Fibroblast of mammary gland (primary cell): ENCODE results near the gene MAPK11.
A peak's percentile ranks its signal among the peaks of the same experiment; 100 is the strongest.

Source experiments
- DNase-seq: peaks from one replicate; pipeline ENCODE4 v3.0.0-alpha.2; 2010; ENCODE audit warnings: low read depth
- H3K4me3 ChIP-seq: 2 replicates; pipeline ENCODE4 v1.5.1; 2011; ENCODE audit warnings: low read depth, mild to moderate bottlenecking, low read length, moderate library complexity; ENCODE audit not compliant: control insufficient read depth
- CTCF ChIP-seq: conservative IDR thresholded peaks from 2 replicates; pipeline ENCODE4 v1.5.1; 2011; ENCODE audit warnings: low read depth, low read length, inconsistent platforms; ENCODE audit not compliant: control insufficient read depth, insufficient read depth

MAPK11 gene

GRCh38 chr22:50238755-50239154, 31.4 kb downstream of the MAPK11 start:
- no peak for DNase-seq
- TF ChIP-seq CTCF = no peak
- H3K4me3 ChIP-seq = no peak overlapping the region

GRCh38 chr22:50236731-50237409, 33.3 kb downstream of the MAPK11 start:
- H3K4me3 ChIP-seq = no peak overlapping the region
- DNase-seq = peak; percentile 20
- TF ChIP-seq CTCF = peak; percentile 41

- H3K4me3 ChIP-seq = no peak overlapping the region
- DNase-seq = no peak
- TF ChIP-seq CTCF = no peak
These were observed 37.0 kb downstream of the MAPK11 start for GRCh38 chr22:50233223-50233622.

- TF ChIP-seq CTCF = no peak
- no peak for DNase-seq
- H3K4me3 ChIP-seq = no peak overlapping the region
These were observed 37.6 kb downstream of the MAPK11 start for GRCh38 chr22:50232481-50233151.

GRCh38 chr22:50229370-50229769, 40.8 kb downstream of the MAPK11 start:
- no peak for DNase-seq
- TF ChIP-seq CTCF = no peak
- no peak overlapping the region for H3K4me3 ChIP-seq

GRCh38 chr22:50228366-50228765, 41.8 kb downstream of the MAPK11 start:
- H3K4me3 ChIP-seq = no peak overlapping the region

More at GRCh38 chr22:50228366-50228765, 41.8 kb downstream of the MAPK11 start:
- TF ChIP-seq CTCF = no peak
- DNase-seq = no peak
